ENCODE measurements around the gene FAIM. TPM values are rescaled to one million over a fixed set of nuclear protein-coding genes. Genes with fewer than 3 reads are reported as not detected.

FAIM gene
- total and polyA plus RNA-seq, 2 donors (not counting 3 experiments of a cell fraction or from before 2014, with no cell fraction given): 2.3 to 11.9 TPM

GRCh38 chr3:138624518-138624917 is 15.9 kb downstream of the FAIM start:
- TF ChIP-seq GATA2 (IDR thresholded peaks at IDR 0.05; ENCODE audit: insufficient read depth, insufficient read length, low read depth, low read length) (no peak), MYC (IDR thresholded peaks at IDR 0.05; ENCODE audit: low read depth, low read length) (no peak), CTCF (IDR thresholded peaks at IDR 0.05; ENCODE audit: extremely low read depth in 1 of 2, insufficient read depth in 1 of 2, low read depth in 1 of 2, low read length in 2 of 2) (no peak), EZH2 (IDR thresholded peaks at IDR 0.05; ENCODE audit: borderline replicate concordance, low read depth, low read length, severe bottlenecking) (no peak), MAX (IDR thresholded peaks at IDR 0.05; ENCODE audit: insufficient read depth, insufficient read length) (no peak), JUN (IDR thresholded peaks at IDR 0.05; ENCODE audit: borderline replicate concordance, insufficient read depth, insufficient read length, low read depth) (no peak), FOS (IDR thresholded peaks at IDR 0.05; ENCODE audit: borderline replicate concordance, insufficient read depth, low read length) (no peak), POLR2A (IDR thresholded peaks at IDR 0.05; ENCODE audit: low read depth, low read length) (no peak), POLR2AphosphoS5 (IDR thresholded peaks at IDR 0.05; ENCODE audit: insufficient read depth, low read depth, low read length) (no peak)
- BruUV-seq (replicated peaks): no TSS peak
- FAIRE-seq: no peak
- H3K36me3 ChIP-seq (ENCODE audit: control insufficient read depth in 2 of 2, extremely low read depth in 1 of 2, insufficient read depth in 2 of 2, low read length in 2 of 2): no peaks in the 10 kb centered on the region
- no peaks in the 10 kb centered on the region for H3K27me3 ChIP-seq (ENCODE audit: control insufficient read depth in 2 of 2, insufficient read depth in 2 of 2, low read length in 2 of 2)
- H3K4me3 ChIP-seq (replicated peaks in 1 of 3; ENCODE audit: insufficient read depth in 1 of 3, low read depth in 1 of 3, low read length in 3 of 3): no peak overlapping the region
- H2AFZ ChIP-seq (ENCODE audit: low read depth, low read length): no peak overlapping the region
- no peaks in the 10 kb centered on the region for H4K20me1 ChIP-seq (replicated peaks; ENCODE audit: control insufficient read depth, extremely low read depth, insufficient read depth, low read length)
- no peaks in the 10 kb centered on the region for H3K79me2 ChIP-seq (ENCODE audit: control insufficient read depth, insufficient read depth, low read length)
- H3K9me3 ChIP-seq (replicated peaks; ENCODE audit: control insufficient read depth, insufficient read depth, low read length): no peaks in the 10 kb centered on the region
- ChIA-PET POLR2A (no interaction called here), CTCF (interaction anchor here (1.3 kb wide), 1 partner anchor 299 kb away, joined by 4 read pairs; no protein-coding TSS in a partner anchor)
- no peak overlapping the region for H3K4me2 ChIP-seq (ENCODE audit: insufficient read depth, low read length)
- no peak for DNase-seq (ENCODE audit: low read depth, low spot score)
- H3K9ac ChIP-seq (replicated peaks; ENCODE audit: extremely low read depth, insufficient read depth, low read length): no peak overlapping the region
- H3K4me1 ChIP-seq (ENCODE audit: control insufficient read depth, extremely low read depth, insufficient read depth, low read length): no peaks in the 10 kb centered on the region
- intact Hi-C loops (cut with micrococcal nuclease): no loop called here
- no peaks in the 10 kb centered on the region for H3K9me1 ChIP-seq (replicated peaks; ENCODE audit: control insufficient read depth, extremely low read depth, insufficient read depth, low read length)
- no peak overlapping the region for H3K27ac ChIP-seq (ENCODE audit: insufficient read depth, low read depth, low read length)
- dilution Hi-C loops (cut with MboI; ENCODE audit: extremely low pct_ligation_motif_present, low sequenced_read_pairs): no loop called here

All from endothelial cell of umbilical vein (primary cell).